ENCODE results near the gene NFATC3. TPM values are rescaled to one million over a fixed set of nuclear protein-coding genes. Genes with fewer than 3 reads are reported as not detected.

NFATC3 gene
- total and polyA plus RNA-seq, 2 of the 8 experiments (the other 6 are each of a cell fraction or from before 2014, with no cell fraction given), result 17.6 to 34.5 TPM

GRCh38 chr16:68247932-68248331 lies 162.8 kb downstream of the NFATC3 start (continued):
- TF ChIP-seq CHD7 (IDR thresholded peaks at IDR 0.05; ENCODE audit: insufficient replicate concordance, low read length), result no peak
- TF ChIP-seq SAP30 (IDR thresholded peaks at IDR 0.05; ENCODE audit: insufficient read depth, insufficient replicate concordance, low read length), result no peak
- TF ChIP-seq TCF12 (IDR thresholded peaks at IDR 0.05; ENCODE audit: low read depth, low read length), result no peak
- TF ChIP-seq RNF2 (IDR thresholded peaks at IDR 0.05; ENCODE audit: borderline replicate concordance, low read depth, low read length, missing control alignments, poor library complexity, severe bottlenecking), result no peak
- TF ChIP-seq TBP (IDR thresholded peaks at IDR 0.05; ENCODE audit: low read depth, low read length), result no peak
- TF ChIP-seq RFX5 (IDR thresholded peaks at IDR 0.05; ENCODE audit: borderline replicate concordance, low read depth, low read length), result no peak
- no peak for TF ChIP-seq FOSL1 (IDR thresholded peaks at IDR 0.05; ENCODE audit: insufficient read depth, low read depth, low read length)
- TF ChIP-seq BACH1 (IDR thresholded peaks at IDR 0.05; ENCODE audit: low read length), result no peak

All from H1 (cell line).